HG02870 (cell line): Measurements from ENCODE around the gene EPB41L4A.
"Not testable (repeated sequence)": the region's sequence is repeated elsewhere in the genome, so short reads cannot be mapped to it uniquely, and the experiment has no call there.

Experiments used
- ATAC-seq: cut with Tn5 transposase; IDR thresholded peaks from one replicate; pipeline ENCODE4 v1.9.1; 2021; ENCODE audit warnings: mild to moderate bottlenecking, moderate library complexity; ENCODE audit not compliant: unreplicated experiment

The EPB41L4A gene

GRCh38 chr5:112263469-112263868, 155.6 kb downstream of the EPB41L4A start:
- ATAC-seq: no peak

- no peak for ATAC-seq
Measured at GRCh38 chr5:112258571-112258970, 160.5 kb downstream of the EPB41L4A start.

- no peak for ATAC-seq
Measured at GRCh38 chr5:112257976-112258375, 161.1 kb downstream of the EPB41L4A start.

GRCh38 chr5:112257005-112257404, 162.1 kb downstream of the EPB41L4A start:
- no peak for ATAC-seq

- no peak for ATAC-seq
Measured at GRCh38 chr5:112254303-112254702, 164.8 kb downstream of the EPB41L4A start.

GRCh38 chr5:112253478-112254250, 165.4 kb downstream of the EPB41L4A start:
- no peak for ATAC-seq

GRCh38 chr5:112250551-112250950, 168.5 kb downstream of the EPB41L4A start:
- no peak for ATAC-seq

- no peak for ATAC-seq
Measured at GRCh38 chr5:112248623-112249022, 170.5 kb downstream of the EPB41L4A start.

GRCh38 chr5:112247960-112248359, 171.1 kb downstream of the EPB41L4A start:
- ATAC-seq: no peak

- no peak for ATAC-seq
Measured at GRCh38 chr5:112245656-112246055, 173.4 kb downstream of the EPB41L4A start.

GRCh38 chr5:112239996-112240395, 179.1 kb downstream of the EPB41L4A start:
- no peak for ATAC-seq

- no peak for ATAC-seq
Measured at GRCh38 chr5:112238473-112238872, 180.6 kb downstream of the EPB41L4A start.

GRCh38 chr5:112237456-112237855, 181.6 kb downstream of the EPB41L4A start:
- ATAC-seq: no peak

GRCh38 chr5:112234000-112234399, 185.1 kb downstream of the EPB41L4A start:
- ATAC-seq: no peak

- ATAC-seq: no peak
Measured at GRCh38 chr5:112232667-112233066, 186.4 kb downstream of the EPB41L4A start.

- no peak for ATAC-seq
Measured at GRCh38 chr5:112230606-112231005, 188.5 kb downstream of the EPB41L4A start.

- ATAC-seq: no peak
Measured at GRCh38 chr5:112228667-112229066, 190.4 kb downstream of the EPB41L4A start.

- ATAC-seq: no peak
Measured at GRCh38 chr5:112227911-112228631, 191.0 kb downstream of the EPB41L4A start.

GRCh38 chr5:112226215-112226614, 192.9 kb downstream of the EPB41L4A start:
- no peak for ATAC-seq

- not testable (repeated sequence) for ATAC-seq
Measured at GRCh38 chr5:112222997-112223396, 196.1 kb downstream of the EPB41L4A start.

GRCh38 chr5:112221128-112221527, 197.9 kb downstream of the EPB41L4A start:
- ATAC-seq: no peak

GRCh38 chr5:112219000-112219399, 200.1 kb downstream of the EPB41L4A start:
- ATAC-seq: no peak
